ENCODE results near the gene NOC2L. TPM values are rescaled to one million over a fixed set of nuclear protein-coding genes. Genes with fewer than 3 reads are reported as not detected.
"Not testable (repeated sequence)": the region's sequence is repeated elsewhere in the genome, so short reads cannot be mapped to it uniquely, and the experiment has no call there.

Gene NOC2L
- total RNA-seq, 1 donor from 2014 or later, result 70.2 TPM

DNA sequence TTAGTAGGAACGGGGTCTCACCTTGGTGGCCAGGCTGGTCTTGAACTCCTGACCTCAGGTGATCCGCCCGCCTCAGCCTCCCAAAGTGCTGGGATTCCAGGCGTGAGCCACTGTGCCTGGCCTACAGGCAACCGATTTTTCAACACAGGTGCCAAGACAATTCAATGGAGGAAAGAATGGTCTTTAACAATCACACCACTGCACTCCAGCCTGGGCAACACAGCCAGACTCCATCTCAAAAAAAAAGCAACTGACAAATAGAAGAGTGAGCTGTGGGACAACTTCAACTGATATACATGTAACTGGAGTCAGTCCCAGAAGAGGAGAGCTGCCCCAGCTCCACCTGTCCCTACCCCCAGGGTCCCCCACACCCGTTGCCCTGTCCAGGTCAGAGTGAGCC is 35.5 kb upstream of the NOC2L start:
- DNase-seq (ENCODE audit: low read depth), result not testable (repeated sequence)

DNA sequence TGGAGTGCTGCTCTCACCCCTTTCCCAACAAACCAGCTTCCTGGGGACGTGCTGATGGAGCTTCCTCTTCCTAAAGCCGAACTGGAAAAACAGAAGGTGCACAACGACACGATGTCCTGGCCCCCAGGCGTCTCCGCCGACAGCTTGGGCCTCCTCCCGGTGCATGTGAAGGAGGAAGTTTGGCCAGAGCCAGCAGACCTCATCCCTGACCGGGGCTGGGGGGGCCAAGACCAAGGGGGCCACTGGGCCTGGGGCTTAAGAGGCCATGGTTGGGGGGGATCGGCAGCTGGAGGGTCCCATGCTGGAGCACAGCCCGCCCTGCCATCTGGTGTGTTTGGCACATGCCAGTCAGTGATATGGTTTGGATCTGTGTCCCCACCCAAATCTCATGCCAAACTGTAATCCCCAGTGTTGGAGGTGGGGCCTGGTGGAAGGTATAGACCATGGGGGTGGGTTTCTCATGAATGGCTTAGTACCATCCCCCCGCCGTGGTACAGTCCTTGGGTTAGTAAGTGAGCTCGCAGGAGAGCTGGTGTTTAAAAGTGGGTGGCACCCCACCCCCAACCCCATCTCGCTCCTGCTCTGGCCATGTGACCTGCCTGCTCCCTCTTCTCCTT is 34.4 kb upstream of the NOC2L start:
- DNase-seq (ENCODE audit: low read depth), result no peak

DNA sequence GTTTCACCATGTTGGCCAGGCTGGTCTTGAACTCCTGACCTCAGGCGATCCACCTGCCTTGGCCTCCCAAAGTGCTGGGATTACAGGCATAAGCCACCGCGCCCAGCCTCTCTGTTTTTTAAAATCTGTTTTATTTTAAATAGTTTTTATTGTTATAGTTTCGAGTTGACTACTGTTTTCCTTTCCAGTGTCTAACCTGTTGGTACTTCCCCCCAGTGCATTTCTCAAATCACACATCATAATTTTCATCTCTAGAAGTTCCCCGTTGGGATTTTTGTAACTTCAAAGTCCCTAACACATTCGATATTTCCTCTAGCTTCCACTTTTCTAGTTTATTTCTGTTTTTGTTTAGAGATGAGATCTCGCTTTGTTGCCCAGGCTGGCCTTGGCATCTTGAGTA is 33.3 kb upstream of the NOC2L start:
- no peak for DNase-seq (ENCODE audit: low read depth)

DNA sequence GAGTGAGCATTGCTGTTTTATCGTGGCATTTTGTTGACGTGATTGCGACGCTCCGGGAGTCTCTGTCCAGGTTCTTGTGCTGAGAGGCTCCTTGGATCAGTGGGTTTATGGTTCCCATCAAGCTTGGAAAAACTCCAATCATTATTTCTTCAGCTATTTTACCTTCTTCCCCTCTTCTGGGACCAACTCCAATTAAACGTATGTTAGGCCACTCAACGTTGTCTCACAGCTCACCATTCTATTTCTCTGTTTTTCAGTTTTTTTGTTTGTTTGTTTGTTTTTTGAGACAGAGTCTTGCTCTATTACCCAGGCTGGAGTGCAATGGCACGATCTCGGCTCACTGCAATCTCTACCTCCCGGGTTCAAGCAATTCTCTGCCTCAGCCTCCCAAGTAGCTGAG is 32.8 kb upstream of the NOC2L start:
- DNase-seq (ENCODE audit: low read depth), result no peak

DNA sequence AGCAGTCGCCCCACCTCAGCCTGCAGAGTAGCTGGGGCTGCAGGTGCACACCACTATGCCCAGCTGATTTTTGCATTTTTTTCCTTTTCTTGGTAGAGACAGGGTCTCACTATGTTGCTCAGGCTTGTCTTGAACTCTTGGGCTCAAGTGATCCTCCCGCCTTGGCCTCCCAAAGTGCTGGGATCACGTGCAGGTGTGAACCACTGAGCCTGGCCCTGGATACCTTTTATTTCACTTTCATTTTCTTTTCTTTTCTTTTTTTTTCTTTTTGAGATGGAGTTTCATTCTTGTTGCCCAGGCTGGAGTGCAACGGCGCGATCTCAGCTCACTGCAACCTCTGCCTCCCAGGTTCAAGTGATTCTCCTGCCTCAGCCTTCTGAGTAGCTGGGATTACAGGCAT is 32.2 kb upstream of the NOC2L start:
- not testable (repeated sequence) for DNase-seq (ENCODE audit: low read depth)

DNA sequence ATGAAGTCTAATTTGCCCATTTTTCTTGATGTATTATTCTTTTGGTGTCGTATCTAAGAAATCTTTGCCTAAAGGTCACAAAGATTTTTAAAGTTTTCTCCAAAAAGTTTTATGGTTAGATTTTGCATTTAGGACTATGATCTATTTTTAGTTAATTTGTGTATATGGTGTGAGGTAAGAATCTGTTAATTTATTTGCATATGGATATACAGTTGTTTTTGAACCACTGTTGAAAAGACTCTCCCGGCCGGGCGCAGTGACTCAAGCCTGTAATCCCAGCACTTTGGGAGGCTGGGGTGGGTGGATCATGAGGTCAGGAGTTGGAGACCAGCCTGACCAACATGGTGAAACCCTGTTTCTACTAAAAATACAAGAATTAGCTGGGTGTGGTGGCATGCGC is 29.0 kb upstream of the NOC2L start:
- not testable (repeated sequence) for DNase-seq (ENCODE audit: low read depth)

DNA sequence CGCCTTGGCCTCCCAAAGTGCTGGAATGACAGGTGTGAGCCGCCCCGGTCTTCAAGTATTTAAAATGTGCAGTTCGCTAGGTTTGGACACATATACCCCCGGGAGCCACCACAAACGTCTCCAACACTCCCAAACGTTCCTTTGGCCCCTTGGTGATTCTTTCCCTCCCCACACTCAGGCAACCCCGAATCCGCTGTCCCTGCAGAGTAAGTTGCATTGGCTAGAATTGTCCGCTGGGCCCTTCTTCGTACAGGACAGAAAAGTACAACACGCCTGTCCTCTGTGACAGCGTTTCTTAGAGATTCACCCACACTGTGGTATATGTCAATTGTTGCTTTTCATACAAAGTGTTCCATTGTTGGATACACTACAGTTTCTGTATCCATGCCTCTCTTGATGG is 26.1 kb upstream of the NOC2L start:
- DNase-seq (ENCODE audit: low read depth), result no peak

DNA sequence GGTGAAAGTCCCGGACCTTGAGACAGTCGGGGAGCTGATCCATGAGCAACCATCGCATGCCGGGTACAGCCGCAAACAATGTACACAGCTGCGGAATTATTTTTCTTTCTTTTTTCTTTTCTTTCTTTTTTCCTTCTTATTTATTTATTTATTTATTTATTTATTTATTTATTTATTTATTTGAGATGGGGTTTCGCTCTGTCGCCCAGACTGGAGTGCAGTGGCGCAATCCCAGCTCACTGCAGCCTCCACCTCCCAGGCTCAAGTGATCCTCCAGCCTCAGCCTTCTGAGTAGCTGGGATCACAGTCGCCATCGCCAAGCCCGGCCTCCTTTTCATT is 25.4 kb upstream of the NOC2L start:
- DNase-seq (ENCODE audit: low read depth), result no peak

DNA sequence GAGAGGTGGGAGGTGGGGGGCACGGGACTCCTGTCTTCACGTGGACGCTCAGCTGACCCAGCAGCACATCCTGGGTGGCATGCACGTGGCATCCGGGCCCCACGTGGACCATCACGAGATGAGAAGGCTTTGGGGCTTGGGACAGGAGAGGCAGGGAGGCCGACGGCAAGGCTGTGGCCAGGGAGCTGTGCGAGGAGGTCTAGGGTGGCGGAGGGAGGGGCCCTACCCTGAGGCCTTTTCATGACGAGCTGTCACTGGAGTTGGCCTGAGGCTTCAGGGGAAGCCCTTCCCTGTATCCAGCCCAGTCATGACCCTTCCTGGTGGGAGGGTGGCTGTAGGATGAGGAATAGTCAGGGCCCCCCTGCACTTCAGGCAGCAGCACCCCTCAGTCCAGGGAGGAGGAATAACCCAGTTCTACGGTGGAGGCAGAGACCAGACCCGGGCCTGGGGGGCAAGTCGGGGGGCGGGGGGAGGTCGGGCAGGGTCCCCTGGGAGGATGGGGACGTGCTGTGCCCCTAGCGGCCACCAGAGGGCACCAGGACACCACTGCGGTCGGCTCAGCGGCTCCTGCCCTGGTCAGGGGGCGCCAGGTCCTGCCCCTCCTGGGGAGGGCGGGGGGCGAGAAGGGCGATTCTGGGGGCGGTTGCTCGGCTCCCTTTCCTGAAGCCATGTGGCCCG is 24.9 kb upstream of the NOC2L start:
- peak; percentile 29 for DNase-seq (ENCODE audit: low read depth)

DNA sequence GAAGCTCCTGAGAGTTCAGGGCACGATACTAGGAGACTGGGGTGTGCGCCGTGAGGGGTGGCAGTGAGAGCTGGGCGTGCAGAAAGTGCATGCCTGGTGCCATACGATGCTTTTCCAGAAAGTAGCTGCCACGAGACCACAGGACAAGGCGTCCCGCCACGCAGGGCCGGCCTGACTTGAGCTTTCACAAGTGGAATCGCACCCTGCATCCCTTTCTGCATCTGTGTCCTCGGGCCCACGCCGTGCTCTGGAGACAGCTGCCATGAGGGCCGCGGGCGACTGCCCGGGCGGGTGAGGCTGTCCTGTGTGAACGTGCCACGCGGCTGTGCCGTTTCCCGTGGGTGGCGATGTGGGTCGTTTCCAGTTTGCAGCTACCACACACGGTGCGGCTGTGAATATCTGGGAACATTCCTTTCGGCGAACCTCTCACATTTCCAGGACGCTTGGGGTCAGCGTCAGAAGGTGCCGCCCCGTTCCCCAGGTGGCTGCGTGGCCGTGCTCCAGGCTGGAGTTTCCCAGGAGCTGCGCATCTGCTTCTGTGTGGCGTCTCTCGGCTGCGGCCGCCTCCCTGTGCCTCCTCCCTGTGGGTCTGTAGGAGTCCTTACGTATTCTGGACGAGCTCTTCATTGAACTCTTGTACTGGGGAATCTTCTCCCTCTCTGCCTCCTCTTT is 23.8 kb upstream of the NOC2L start:
- no peak for DNase-seq (ENCODE audit: low read depth)

DNA sequence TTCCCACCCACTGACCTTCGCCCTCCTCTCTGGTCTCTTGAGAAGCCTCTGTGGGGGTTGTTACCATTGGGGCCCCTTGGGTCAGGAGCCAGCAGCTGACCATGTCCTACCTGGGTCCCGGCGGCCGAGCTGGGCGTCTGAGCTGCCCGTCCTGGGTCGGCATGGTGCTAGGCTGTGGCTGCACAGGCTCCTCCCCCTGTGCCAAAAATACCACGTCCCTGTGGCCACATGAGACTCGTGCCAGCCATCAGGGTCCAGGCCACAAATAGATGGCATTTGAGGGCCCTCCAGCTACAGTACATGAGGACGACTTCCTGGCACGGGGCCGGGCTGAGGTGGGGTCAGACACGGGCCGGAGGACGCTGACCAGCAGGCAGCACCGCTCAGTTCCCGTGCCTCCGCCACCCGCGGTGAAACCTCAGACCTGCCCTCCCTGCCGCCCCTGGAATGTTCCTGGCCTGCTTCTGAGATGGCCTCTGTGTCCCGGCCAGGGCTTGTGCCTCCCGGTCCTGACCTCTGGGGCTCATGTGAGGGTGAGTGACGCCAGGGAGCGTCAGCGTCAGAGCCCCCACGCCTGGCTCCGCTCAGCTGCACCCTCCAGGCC is 23.0 kb upstream of the NOC2L start, which contains the start of gene PERM1:
TSS of gene PERM1 (minus strand) at position 139 of the 604 bp plus-strand sequence. CDS start 1,064 bp downstream, outside the sequence.
- DNase-seq (ENCODE audit: low read depth), result peak; percentile 68

DNA sequence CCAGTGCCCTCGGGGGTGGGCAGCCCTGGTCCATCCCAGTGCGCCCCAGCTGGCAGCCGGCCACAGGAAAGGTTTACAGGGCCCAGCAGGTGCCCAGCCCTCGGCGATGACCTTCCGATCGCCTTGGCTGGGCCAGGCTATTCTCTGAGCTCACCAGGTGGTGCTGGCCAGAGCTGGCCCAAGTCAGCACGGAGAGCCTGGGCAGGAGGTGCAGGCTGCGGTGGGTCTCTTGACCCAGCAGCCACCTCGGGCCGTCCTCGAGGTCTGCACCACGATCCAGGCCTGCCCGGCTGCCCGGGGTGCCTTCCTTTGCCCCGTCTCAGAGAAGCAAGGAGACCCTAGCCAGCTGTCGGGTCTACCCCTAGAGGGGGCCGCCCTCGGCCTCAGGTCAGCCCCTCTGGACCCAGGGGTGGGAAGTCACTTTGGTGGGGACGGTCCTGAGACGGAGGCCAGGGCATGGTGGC is 22.5 kb upstream of the NOC2L start:
- no peak for DNase-seq (ENCODE audit: low read depth)

DNA sequence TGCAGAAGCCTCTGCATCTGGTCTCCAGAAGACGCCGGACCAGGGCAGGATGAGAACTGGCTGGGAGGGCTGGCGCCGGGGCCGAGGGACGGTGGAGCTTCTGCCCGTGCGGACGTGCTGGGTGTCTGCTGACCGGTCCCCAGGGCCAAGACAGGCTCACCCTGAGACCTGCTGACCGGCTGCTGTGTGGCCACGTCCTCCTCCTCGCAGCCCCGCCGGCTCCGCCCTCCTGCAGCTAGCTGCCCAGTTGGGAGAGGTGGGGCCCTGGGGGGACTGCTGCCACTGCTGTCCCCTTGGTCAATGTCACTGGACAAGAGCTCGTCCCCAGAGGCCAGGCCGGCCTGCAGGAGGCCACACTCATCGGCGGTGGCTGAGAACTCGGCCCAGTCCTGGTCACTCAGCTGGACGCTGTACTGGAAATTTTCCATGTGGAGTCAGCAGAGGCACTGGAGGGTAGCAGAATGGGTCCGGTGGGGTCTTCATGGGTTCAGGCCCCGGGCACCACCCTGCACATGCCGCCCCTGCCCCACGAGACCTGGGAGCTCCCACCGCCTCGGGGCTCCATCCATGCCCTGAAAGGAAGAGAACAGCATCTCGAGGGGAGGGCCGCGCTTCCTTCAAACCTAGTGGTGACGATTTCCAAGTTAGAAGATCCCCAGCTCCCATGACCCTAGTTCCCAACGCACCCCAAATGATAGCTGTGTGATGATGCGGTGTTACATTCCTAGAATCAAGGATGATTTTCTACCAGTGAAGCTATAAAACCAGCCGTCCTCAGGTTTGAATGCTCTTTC is 21.7 kb upstream of the NOC2L start:
- no peak for DNase-seq (ENCODE audit: low read depth)

DNA sequence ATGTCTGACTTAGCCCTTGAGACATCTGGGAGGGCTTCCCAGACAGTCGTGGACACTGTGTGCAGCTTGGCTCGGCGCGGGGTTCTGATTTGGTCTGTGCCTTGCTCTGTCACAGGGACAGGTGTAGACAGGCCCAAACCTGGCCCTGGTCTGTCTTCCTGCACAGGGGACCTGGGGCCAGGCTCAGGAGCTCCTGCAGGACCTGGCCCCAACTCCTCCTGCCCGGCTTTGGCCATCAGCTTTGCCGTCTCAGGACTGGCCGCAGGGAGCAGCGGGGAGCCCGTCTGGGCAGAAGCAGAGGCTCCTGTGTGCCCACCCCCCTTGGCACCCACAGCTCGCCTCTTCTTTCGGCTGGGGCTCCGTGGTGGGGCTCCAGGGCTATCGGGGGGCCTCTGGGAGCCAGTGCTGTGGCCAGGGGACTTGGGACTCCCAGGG is 21.1 kb upstream of the NOC2L start:
- DNase-seq (ENCODE audit: low read depth), result no peak

DNA sequence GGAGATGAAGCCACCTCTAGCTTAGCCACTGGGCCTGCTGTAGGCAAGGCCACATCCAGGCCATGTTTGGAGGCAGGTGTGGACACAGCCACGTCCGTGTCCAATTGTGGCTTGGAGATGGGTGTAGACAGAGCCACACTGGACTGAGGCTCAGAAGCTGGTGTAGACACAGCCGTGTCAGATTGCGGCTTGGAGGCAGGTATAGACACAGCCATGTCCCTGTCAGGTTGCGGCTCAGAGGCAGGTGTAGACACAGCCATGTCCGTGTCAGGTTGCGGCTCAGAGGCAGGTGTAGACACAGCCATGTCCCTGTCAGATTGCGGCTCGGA is 20.7 kb upstream of the NOC2L start:
- DNase-seq (ENCODE audit: low read depth), result no peak

DNA sequence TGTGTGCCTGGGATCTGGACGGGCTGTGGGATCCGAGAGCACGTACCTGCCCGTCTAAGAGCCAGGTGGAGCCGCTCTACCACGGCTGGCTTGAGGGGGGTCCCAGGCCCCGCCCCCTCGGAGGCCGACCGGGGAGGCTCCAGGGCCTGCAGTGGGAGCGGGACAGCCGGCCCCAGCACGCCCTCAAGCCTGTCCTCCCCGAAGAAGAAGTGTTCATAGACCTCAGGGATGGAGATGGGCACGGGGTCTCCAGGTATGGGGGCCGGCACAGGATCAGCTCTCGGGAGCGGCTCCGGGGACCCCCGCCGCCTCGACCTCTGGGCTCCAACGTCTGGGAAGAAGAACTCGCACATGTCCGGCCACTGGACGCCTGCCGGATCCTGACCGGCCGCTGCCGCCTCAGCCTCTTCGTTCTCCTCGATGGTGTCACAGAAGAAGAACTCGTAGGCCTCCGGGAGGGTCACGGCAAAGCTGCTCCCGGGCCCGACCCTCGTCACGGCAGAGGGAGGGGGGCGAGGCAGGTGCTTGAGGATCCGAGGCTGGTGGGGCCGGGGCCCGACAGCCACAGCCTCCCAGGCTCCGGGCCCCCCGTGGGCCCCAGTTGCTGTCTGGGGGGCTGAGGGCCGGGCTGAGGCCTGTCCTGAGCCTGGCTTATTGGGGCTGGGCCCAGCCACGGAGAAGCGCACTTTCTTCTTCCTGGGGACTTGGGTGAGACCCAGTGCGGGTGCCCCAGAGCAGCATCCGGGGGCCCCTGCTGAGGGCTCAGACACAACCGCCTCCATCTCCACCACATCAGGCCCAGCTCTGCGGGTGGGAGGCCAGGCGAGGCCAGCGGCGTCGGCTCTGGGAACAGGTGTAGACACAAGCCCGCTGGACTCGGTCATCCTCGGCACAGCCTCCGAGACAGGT is 20.0 kb upstream of the NOC2L start:
- DNase-seq (ENCODE audit: low read depth), result no peak

DNA sequence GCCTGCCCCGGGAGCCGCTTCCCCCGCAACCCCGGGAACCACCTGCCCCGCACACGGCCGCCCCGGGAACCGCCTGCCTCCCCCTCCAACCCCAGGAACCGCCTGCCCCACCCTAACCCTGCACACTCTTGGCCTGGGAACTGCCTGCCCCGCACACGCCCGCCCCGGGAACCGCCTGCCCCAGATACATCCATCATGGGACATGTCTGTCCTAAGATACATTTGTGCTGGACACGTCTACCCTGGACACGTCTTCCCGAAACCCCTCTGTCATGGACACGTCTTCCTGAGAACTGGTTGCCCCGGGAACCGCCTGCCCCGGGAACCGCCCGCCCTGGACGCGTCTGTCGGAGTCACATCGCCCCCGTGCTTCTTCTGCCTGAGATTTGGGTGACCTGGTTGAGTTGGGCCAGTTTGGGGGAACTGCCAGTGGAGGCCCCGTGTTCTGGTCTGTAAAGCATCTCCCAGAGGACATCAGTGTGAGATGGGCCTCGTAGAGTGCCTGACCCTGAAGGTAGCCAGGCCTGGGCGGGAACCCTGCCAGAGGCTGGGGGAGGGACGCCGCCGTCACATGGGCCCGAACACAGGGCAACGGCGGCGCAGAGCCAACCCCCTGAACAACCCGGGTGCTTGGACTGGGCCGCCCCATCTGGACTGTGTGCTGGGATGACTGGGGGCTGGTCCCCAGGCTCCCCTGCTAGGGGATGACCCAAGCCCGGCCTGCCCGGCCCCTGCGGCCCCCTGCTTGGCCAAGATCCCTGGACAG is 19.2 kb upstream of the NOC2L start:
- DNase-seq (ENCODE audit: low read depth), result no peak

DNA sequence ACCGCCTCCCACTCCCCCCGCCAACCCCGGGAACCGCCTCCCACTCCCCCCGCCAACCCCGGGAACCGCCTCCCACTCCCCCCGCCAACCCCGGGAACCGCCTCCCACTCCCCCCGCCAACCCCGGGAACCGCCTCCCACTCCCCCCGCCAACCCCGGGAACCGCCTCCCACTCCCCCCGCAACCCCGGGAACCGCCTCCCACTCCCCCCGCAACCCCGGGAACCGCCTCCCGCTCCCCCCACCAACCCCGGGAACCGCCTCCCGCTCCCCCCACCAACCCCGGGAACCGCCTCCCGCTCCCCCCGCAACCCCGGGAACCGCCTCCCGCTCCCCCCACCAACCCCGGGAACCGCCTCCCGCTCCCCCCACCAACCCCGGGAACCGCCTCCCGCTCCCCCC is 17.7 kb upstream of the NOC2L start:
- not testable (repeated sequence) for DNase-seq (ENCODE audit: low read depth)

DNA sequence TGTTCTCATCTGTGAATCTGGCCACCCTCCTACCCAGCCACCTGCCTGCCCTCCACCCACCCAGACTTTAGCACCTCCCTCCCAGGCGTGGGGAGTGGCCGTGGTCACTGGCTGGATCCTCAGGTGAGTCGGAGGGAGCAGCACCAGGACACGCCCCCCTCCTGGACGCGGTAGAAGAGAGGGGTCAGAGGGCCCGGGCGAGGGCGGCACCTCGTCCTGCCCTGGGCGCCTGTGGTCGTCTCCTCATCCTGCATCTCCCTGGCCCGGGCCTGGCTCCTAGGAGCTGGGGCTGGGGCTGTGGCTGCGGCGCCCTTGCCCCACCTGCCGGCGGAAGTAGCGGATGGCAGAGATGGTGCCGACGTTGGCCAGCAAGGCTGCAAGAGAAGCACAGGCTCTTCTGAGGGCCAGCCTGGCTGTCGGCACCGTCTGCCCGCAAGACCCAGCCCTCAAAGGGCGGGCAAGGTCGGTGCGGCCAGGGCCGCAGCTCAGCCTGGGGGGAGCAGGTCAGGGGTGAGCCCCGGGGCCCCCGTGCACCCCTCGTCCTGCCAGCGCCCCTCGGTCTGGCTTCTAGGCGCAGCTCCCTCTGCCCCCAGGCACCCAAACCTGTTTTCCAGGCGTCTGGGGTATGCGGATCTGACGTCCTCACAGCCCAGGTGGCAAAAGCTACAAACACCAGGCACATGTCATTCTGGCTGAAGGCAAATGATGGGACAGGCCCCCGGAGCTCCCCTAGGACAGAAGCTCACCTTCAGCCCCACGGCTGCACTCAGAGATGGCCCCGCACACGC is 17.0 kb upstream of the NOC2L start:
- peak; percentile 41 for DNase-seq (ENCODE audit: low read depth)

All from myocyte (in vitro differentiated cells).